HG02981 (cell line): Measurements from ENCODE around the gene TMEM80.
"Not testable (repeated sequence)": the region's sequence is repeated elsewhere in the genome, so short reads cannot be mapped to it uniquely, and the experiment has no call there.

Experiments
- ATAC-seq: cut with Tn5 transposase; IDR thresholded peaks from one replicate; pipeline ENCODE4 v1.9.1; 2021; ENCODE audit warnings: mild to moderate bottlenecking, moderate library complexity; ENCODE audit not compliant: unreplicated experiment

Gene TMEM80

DNA sequence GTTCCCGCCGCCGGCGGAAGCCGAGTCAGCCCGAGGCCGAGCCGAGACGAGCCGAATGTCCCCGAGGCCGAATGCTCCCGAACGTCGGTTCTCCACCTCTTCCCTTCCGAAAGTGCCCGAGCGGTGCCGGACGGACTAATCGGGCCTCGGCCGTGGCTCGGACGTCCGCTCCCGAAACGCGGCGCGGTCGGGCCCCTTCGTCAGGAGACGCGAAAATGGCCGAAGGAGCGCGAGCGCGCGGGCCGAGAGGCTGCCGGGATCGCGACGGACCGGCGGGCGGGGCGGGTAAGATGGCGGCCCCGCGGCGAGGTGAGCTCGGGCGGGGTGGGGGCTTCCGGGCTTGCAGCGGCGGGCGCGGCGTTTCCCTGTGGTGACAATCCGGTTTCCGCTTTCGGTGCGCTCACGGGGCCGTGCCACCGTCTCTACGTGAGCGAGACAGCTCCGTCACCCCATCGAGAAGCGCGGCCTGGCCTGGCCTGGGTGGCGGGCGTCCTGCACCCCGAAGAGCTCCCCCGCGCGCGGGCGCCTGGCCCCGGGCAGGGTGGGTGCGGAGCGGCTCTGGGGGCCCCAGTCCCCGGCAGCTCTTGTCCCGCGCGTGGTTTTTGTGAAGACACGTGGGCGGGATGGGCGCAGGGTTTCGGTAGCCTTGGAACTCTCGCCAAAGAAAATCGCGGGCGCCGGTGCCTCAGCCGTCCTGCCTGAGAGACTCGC lies at the start of gene TMEM80:
Gene TMEM80, plus strand, starts transcription at position 279 of the 711 bp plus-strand sequence. Its CDS starts 12 bp downstream, at position 291.
- peak; percentile 68 for ATAC-seq

DNA sequence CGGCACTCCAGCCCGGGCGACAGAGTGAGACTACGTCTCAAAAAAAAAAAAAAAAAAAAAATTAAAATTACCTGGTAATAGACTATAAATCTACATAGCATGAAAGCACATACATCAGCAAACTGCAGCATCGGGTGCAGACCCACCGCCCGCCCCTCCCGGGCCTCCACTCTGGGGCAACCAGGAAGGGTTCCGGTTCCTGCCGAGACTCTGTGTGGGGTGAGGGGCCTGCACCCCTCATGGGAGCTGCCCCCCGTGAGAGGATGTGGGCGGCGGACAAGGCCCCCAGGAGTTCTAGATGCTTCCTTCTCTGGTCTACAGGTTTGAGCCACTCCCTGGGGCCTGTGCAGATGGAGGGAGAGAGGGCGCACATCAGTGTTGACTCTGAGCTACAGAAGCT lies 49.4 kb upstream of the TMEM80 start:
- ATAC-seq: no peak

DNA sequence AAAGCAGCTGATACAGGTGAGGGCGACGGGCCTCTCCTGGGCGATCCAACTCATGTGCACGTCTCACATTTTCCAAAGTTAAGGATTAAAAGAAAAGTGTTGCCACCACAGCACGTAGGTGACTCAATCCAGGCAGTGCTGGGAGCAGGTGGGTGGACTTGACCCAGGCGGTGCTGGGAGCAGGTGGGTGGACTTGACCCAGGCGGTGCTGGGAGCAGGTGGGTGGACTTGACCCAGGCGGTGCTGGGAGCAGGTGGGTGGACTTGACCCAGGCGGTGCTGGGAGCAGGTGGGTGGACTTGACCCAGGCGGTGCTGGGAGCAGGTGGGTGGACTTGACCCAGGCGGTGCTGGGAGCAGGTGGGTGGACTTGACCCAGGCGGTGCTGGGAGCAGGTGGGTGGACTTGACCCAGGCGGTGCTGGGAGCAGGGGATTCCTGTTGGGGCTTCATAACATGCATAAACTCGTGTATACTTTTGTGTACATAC lies 47.9 kb upstream of the TMEM80 start:
- ATAC-seq: not testable (repeated sequence)

DNA sequence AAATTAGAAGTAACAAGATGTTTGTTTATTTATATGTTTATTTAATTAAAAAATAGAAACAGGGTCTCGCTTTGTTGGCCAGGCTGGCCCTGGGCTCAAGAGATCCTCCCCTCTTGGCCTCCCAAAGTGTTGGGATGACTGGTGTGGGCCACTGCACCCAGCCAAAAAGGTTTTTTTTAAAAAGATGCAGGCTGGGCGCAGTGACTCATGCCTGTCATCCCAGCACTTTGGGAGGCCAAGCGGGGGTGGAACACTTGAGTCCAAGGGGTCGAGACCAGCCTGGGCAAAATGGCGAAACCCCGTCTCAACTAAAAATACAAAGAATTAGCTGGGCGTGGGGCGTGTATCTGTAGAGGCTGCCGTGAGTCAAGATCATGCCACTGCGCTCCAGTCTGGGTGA lies 45.1 kb upstream of the TMEM80 start:
- no peak for ATAC-seq

DNA sequence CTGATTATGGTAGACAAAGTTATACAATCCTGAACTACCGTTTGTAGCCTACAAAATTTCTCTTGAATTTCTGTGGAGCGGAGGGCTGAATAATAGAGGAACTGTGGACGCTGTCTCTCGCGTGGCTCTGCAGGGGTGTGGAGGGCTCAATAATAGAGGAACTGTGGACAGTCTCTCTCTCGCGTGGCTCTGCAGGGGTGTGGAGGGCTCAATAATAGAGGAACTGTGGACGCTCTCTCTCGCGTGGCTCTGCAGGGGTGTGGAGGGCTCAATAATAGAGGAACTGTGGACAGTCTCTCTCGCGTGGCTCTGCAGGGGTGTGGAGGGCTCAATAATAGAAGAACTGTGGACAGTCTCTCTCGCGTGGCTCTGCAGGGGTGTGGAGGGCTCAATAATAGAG lies 42.5 kb upstream of the TMEM80 start:
- ATAC-seq: not testable (repeated sequence)

DNA sequence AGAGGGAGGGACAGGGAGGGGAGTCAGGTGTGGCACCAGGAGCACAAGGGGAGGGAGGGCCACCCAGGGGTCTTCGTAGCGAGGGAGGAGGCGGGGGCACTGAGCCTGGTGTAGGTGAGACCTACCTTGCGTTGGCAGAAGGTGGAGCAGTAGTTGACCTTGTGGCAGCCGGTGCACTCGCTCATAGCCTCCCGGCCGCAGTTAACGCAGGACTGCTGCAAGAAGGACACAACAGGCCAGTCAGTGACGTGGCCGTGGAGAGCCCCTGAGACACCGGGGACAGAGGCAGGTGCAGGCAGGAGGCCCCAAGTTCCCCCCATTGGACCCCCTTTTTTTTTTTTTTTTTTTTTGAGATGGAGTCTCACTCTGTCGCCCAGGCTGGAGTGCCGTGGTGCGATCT lies 41.8 kb upstream of the TMEM80 start:
- ATAC-seq: no peak

DNA sequence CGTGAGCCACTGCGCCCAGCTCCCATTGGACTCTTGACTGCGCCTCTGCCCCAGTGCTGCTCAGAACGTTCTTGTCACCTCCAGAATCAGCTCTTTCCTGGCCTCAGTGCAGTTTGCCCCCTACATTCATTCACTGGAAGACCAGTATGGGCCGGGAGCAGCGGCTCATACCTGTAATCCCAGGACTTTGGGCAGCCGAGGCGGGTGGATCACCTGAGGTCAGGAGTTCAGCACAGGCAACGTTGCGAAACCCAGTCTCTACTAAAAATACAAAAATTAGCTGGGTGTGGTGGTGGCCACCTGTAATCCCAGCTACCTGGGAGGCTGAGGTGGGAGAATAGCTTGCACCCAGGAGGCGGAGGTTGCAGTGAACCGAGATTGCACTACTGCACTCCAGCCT lies 41.2 kb upstream of the TMEM80 start:
- ATAC-seq: not testable (repeated sequence)

DNA sequence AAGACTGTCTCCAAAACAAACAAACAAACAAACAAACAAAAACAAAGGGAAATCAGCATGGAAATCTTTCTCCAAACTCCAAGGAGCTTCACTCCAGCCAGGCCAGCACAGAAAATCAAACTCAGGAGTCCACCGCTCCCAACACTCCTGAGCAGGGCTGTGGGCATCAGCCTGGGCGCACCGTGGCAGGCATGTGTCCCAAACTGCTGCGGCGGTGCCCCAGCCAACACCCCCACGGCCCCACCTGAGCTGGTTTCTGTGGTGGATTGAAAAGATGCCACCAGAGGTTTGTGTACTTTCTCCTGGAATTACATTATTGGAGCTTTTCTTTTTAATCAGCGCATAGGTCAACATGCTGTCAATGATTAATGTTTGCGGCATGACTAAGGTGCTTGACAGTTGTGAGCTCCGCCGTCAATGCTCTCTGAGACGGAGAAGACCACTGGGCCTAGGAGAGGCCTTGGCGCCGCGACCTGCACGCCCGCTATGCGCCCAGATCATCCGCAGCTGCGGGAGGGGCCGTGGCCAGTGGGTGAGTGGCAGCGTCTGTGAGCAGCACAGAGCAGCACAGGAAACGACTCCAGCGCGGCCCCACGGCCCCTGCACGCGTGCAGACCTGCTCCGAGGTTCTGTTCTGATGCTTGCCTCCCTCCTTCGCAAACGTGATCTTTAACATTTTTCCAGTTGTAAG lies 40.4 kb upstream of the TMEM80 start:
- ATAC-seq: no peak

DNA sequence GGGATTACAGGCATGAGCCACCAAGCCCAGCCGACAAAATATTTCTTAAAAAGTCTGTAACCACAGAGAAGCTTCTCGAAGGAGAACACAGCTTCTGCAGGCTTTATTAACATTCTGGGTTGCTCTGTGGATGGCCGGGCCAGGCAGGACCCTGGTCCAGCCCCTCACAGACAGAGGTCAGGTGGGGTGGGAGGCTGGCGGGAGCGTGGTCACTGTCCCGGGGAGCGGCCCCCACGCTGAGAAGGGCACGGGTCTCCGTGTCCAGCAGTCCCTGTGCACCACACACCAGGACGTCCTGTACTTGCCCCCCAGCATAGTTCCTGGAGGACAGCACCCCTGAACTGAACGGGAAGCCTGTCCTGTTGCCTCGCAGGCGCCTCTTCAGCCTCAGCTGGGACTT lies 39.2 kb upstream of the TMEM80 start:
- no peak for ATAC-seq

DNA sequence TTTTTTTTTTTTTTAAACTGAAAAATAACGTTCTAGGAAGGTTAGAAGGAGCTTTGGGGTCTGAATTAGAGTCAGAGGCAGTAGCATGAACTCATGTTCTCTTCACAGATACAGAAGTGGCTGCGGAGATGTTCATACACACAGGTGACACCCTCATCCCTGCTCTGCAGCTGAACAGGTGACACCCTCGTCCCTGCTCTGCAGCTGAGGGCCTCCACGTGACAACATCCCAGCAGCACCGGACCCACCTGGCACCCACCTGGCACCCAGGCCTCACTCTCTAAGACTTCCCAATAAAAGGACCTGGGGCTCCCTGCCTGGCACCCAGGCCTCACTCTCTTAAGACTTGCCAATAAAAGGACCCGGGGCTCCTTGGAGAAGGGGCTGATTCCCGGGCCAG lies 38.8 kb upstream of the TMEM80 start:
- no peak for ATAC-seq

DNA sequence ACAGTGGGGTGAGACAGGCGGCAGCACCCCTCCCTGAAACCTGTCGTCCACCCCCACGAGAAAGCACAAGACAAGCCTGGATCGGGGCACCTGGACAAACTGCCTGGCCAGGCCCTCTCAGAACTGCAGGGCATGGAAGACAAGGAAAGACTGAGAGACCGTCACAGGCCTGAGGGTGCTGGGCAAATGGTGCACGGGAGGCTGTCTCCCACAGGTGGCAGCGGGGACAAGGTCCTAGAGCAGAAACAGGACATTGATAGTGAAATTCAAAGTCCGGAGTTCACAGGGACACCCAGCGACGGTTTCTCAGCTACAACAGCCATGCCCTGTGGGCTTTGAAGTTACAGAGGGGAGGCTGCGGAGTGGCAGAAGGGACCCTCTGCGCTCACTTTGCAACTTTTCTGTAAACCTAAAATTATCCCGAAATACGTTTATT lies 37.9 kb upstream of the TMEM80 start:
- ATAC-seq: no peak

DNA sequence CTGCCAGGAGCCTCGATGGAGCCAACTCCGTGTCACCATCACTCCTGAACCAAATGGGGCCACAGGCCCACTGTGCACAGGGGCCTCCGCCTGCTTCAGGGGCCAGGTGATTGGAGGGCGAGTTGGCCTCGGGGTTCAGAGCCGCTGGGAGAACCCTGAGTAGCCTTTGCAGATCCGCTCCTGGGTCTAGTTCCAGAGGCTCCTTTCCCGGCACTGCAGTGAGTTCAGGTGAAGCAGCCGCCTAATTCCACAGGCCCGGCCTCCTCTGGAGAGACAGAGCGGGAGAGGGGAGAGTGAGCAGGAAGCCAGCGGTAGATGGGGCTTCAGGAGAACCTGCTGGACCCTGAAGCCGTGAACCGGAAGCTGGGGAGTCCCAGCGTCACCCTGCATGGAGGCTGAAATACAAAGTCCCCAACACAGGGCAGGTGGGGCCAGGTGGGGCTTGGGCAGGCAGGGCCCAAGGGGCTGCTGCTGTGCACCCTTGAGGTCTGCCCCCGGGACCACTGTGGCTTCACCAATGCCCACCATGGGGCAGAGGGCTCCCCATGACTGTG lies 36.0 kb upstream of the TMEM80 start:
- no peak for ATAC-seq

DNA sequence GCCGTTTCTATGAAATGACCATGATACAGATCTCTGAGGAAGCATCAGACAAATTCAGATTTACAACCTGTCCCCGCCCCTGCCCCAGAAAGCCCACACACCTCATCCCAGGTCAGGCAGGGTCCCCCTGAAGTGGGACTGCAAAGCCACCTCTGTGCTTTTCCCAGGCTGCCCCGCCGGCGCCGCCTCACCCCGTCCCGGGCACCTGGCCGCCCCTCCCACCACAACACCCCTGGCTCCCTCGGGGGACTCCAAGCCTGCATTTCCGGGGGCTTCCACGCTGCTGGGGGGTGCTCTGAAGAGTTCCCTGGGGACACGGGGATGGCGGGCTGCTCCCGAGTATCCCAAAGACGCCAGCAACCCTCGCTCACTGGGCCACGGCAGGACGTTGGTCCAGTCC lies 35.3 kb upstream of the TMEM80 start:
- ATAC-seq: no peak

DNA sequence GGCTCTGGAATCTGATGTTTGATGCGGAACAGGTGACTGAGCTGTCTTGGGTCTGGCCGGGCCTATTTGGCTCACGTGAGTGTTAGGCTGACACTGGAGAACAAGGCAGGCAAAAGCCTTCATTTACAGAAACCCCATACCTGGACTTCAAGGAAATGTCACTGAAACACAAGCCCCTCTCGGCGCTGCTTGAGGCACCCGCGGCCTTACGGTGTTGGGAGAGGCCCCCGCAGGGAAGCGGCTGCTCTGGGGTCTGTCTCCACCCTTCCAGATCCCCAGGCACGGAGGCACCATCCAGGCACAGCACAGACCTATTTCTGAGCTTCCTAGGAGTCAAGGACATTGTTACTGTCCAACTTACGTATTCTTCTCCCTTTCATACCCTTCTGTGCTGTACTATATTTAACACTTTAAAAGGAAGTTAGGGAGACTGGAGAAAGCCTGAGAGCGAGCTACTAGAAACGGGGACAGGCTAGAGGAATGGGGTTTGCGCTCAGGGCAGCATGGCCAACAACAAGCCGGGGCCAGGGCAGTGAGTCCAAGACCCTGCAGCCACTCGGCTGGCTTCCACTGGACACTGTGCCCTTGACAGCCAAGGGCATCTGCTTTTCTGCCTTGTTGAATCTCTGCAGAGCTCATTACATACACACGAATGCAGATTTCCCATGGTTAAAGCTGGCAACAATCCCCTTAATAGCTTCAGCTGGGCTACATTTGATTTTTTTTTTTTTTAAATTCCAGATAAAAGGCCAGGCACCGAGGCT lies 34.8 kb upstream of the TMEM80 start:
- no peak for ATAC-seq

DNA sequence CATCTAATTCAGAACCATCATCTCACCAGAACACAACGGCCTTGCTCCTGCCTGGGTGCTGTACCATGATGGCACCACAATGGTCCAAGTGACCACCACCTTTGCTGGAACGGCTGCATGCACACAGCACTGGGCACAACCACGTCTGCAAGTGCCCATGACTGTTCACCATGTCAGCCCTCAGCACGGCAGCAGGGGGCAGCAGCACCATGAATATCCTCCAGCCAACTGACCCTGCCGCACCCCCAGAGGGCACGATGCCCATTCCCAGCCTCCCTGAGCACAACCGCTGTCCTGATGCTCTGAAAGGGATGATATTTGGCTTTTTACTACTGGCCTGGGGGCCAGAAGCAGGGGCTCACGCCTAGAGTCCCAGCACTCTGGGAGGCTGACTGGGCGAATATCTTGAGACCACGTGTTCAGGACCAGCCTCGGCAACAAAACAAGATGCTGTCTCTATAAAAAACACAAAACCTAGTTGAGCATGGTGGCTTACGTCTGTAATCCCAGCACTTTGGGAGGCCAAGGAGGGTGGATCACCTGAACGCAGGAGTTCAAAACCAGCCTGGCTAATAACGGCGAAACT lies 32.8 kb upstream of the TMEM80 start:
- ATAC-seq: no peak

DNA sequence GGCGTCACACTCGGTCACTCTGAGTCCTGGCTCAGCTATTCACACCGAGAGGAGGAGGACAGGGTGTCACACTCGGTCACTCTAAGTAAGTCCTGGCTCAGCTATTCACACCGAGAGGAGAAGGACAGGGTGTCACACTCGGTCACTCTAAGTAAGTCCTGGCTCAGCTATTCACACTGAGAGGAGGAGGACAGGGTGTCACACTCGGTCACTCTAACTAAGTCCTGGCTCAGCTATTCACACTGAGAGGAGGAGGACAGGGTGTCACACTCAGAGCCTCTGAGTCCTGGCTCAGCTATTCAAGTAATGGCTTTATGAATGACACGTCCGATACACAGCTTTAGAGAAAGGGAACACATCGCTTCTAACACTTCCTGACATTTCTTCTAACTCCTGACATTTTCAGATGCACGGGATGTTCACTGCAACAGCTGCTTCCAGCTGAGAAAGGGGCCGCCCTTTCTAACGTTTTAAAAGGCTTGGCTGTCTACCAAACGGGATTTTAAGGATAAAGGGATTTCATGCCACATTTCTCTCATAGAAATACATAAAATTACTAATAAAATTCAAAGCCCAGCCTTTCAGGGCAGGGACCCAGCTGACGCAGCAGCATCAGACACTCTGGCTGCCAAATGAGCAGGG lies 30.4 kb upstream of the TMEM80 start:
- ATAC-seq: no peak

DNA sequence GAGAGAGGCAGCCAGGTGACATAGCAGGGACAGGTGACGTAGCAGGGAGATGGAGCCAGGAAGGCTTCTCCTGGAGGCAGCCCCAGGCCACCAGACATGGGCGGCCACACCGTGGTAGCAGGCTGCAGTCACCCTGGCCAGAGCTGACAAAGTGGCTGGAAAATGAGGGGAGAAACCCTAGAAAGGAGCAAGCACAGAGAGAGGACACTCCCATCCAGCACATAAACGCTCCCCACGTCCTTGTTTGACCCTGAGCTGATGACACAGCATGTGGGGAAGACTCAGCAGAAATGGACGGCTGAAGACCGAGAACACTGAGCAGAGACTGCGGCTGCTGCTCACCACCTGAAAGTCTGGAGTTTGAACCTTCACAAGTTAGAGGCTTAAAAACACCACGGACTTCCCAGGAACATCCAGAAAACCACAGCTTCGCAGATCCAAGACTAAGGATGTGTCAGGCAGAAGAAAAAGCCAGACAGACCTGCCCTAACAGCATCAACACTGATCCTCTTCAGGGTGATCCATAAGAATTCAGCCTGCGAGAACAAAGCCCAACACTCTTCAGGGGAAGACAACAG lies 29.8 kb upstream of the TMEM80 start:
- no peak for ATAC-seq

DNA sequence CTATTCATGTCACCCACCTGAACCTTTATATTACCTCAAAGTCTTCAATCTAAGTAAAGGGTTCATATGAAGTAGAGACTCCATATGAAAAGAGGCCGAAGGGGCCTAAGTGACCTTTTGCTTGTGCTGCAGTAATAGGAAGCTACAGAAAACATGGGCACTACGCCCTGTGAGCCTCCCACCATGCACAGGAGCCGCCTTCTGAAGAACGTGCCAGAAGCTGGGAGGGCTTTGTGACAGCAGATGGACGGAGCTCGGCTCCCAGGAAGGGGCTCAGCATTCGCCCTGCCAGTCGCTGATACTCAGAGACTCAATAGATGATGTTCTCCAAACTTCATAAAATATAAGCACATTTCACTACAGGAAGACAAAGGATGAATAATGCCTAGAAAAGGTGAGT lies 21.8 kb upstream of the TMEM80 start:
- no peak for ATAC-seq

DNA sequence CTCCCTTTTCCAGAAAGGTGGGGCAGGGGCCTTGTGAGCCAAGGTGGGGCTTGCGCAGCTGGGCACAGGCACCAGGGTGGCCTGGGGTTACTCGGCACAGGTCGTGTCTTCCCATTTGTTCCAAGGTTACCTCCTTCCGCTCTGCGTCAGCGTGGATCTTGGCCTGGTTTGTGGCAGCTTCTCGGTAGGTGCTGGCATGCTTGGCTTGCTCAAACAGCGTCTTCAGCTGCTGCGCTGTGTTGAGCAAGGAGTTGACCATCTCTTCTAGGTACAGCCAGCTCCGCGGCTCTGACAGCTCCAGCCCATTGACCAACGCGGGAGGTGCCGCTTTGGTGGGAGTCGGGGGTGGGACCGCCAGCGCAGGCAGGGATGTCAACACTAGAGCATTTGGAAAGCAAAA lies 21.2 kb upstream of the TMEM80 start:
- ATAC-seq: no peak

DNA sequence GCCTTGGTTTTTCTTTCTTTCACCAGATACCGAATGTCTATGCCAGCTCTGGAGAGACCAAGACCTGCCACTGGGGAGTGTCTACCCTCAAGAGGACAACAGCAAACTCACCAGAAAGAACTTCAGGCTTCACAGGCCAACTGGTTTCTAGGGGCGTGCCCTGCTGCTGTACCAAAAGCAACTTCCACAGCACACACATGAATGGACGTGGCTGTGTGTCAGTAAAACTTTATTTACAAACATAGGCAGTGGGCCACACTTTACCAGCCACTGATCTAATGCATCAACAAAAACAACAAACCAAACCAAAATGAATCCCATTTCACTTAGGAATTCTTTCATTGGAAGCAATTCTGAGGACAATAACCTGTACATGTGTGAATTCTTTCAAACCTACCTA lies 17.3 kb upstream of the TMEM80 start:
- ATAC-seq: no peak
